ENCODE measurements around the gene GCFC2. TPM values are rescaled to one million over a fixed set of nuclear protein-coding genes. Genes with fewer than 3 reads are reported as not detected.

GCFC2 gene
- total RNA-seq, 1 donor from 2014 or later, result 27.8 TPM

DNA sequence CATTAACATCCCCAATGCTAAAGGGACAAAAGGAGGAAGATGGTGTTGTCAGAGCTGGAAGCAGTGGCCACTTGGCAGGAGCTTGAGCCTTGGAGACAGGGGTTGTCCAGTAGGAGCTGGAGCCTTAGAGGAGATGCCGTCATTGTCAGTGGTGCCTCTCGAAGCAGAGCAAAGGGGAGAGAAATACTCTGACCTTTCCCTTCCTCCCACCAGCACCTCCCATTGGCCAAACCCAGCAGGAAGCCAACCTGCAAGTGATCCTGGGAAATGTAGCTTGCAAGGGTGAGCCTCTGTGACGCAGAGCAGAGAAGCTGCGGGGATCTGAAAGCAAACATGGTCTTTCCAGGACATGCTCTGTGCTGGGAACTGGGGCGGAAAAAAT, 97.9 kb downstream of the GCFC2 start:
- Mint-ChIP-seq H3K27me3 (peaks cover 27% of the 10 kb centered on the region), H3K9me3 (ENCODE audit: low read depth) (peaks cover 4% of the 10 kb centered on the region), H3K4me3 (ENCODE audit: low read depth) (no peak overlapping the region), H3K4me1 (ENCODE audit: low read depth) (no peaks in the 10 kb centered on the region), H3K27ac (no peak overlapping the region), H3K36me3 (ENCODE audit: insufficient read depth) (no peaks in the 10 kb centered on the region)
- no peak for DNase-seq (ENCODE audit: low spot score, unreplicated experiment)
- TF ChIP-seq, protein P1, sequence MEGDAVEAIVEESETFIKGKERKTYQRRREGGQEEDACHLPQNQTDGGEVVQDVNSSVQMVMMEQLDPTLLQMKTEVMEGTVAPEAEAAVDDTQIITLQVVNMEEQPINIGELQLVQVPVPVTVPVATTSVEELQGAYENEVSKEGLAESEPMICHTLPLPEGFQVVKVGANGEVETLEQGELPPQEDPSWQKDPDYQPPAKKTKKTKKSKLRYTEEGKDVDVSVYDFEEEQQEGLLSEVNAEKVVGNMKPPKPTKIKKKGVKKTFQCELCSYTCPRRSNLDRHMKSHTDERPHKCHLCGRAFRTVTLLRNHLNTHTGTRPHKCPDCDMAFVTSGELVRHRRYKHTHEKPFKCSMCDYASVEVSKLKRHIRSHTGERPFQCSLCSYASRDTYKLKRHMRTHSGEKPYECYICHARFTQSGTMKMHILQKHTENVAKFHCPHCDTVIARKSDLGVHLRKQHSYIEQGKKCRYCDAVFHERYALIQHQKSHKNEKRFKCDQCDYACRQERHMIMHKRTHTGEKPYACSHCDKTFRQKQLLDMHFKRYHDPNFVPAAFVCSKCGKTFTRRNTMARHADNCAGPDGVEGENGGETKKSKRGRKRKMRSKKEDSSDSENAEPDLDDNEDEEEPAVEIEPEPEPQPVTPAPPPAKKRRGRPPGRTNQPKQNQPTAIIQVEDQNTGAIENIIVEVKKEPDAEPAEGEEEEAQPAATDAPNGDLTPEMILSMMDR (IDR thresholded peaks at IDR 0.05; ENCODE audit: unreplicated experiment), result no peak

Other genes starting within 250 kb of the GCFC2 start
- gene EVA1A, start 150.0 kb downstream of the GCFC2 start, total RNA-seq, result 10.9 and 11.5 TPM in 2 replicates
- gene MRPL19, start 64.1 kb downstream of the GCFC2 start, total RNA-seq, result 68.1 and 73.1 TPM in 2 replicates